Fibroblast of skin of scalp (primary cell): ENCODE results near the gene PAX5.

Experiments used
- DNase-seq: peaks from one replicate; pipeline ENCODE4 v3.0.0-alpha.2; 2013

Gene PAX5

GRCh38 chr9:36956908-36957307 lies 77.2 kb downstream of the PAX5 start:
- no peak for DNase-seq

- no peak for DNase-seq
Observed at GRCh38 chr9:36950389-36950788, 83.7 kb downstream of the PAX5 start.

- no peak for DNase-seq
Observed at GRCh38 chr9:36949466-36949865, 84.6 kb downstream of the PAX5 start.

- no peak for DNase-seq
Observed at GRCh38 chr9:36948051-36948450, 86.0 kb downstream of the PAX5 start.

- DNase-seq, result peak; percentile 36
Observed at GRCh38 chr9:36946653-36947052, 87.4 kb downstream of the PAX5 start.

- DNase-seq, result no peak
Observed at GRCh38 chr9:36945999-36946398, 88.1 kb downstream of the PAX5 start.

- DNase-seq, result no peak
Observed at GRCh38 chr9:36942891-36943290, 91.2 kb downstream of the PAX5 start.

- no peak for DNase-seq
Observed at GRCh38 chr9:36941441-36941840, 92.6 kb downstream of the PAX5 start.

GRCh38 chr9:36940881-36941280 lies 93.2 kb downstream of the PAX5 start:
- DNase-seq, result no peak

- no peak for DNase-seq
Observed at GRCh38 chr9:36940500-36940853, 93.6 kb downstream of the PAX5 start.

GRCh38 chr9:36939655-36940499 lies 94.2 kb downstream of the PAX5 start:
- no peak for DNase-seq

GRCh38 chr9:36939214-36939613 lies 94.9 kb downstream of the PAX5 start:
- DNase-seq, result no peak

GRCh38 chr9:36938617-36939016 lies 95.5 kb downstream of the PAX5 start:
- no peak for DNase-seq

GRCh38 chr9:36937951-36938350 lies 96.1 kb downstream of the PAX5 start:
- DNase-seq, result no peak

- DNase-seq, result no peak
Observed at GRCh38 chr9:36937346-36937745, 96.7 kb downstream of the PAX5 start.

- DNase-seq, result no peak
Observed at GRCh38 chr9:36936498-36936831, 97.6 kb downstream of the PAX5 start.

GRCh38 chr9:36935768-36936497 lies 98.1 kb downstream of the PAX5 start:
- no peak for DNase-seq

- DNase-seq, result no peak
Observed at GRCh38 chr9:36935332-36935731, 98.7 kb downstream of the PAX5 start.

GRCh38 chr9:36934478-36935065 lies 99.5 kb downstream of the PAX5 start:
- no peak for DNase-seq

- no peak for DNase-seq
Observed at GRCh38 chr9:36933676-36934215, 100.3 kb downstream of the PAX5 start.

- DNase-seq, result no peak
Observed at GRCh38 chr9:36932198-36932597, 101.9 kb downstream of the PAX5 start.

GRCh38 chr9:36930941-36931340 lies 103.1 kb downstream of the PAX5 start:
- DNase-seq, result no peak

- no peak for DNase-seq
Observed at GRCh38 chr9:36929350-36929675, 104.8 kb downstream of the PAX5 start.
